SK-N-SH (cell line): ENCODE data around the gene DOK3. TPM values are rescaled to one million over a fixed set of nuclear protein-coding genes. Genes with fewer than 3 reads are reported as not detected.

Experiments used
- CTCF ChIA-PET: fragments of 300-600, 350-600 bp; formaldehyde crosslinking; extraction: SDS; loops from one replicate; lab custom pipeline; 2021; lab: Yijun Ruan, JAX
- POLR2A ChIA-PET: fragments of 350-600 bp; sonication (Branson Sonifier 250); formaldehyde crosslinking; extraction: SDS; loops from one replicate; lab custom pipeline; 2020; ENCODE audit warnings: antibody characterized with exemption, inconsistent platforms; lab: Yijun Ruan, JAX
- DNase-seq: peaks from one replicate; pipeline ENCODE4 v3.0.0; 2012
- H2AFZ ChIP-seq: fragments of 200-600 bp; sonication (generic); 2 replicates; pipeline ENCODE4 v1.8.1; 2016; ENCODE audit warnings: antibody characterized with exemption, mild to moderate bottlenecking, low read depth
- H3F3A ChIP-seq: fragments of 200-600 bp; sonication (generic); replicated peaks from 2 replicates; pipeline ENCODE3; 2016; ENCODE audit warnings: antibody characterized with exemption, mild to moderate bottlenecking; ENCODE audit not compliant: insufficient read depth
- H3K27ac ChIP-seq, 2 experiments: fragments of 200-500 bp in 1 of 2; fragments of 200-600 bp in 1 of 2; sonication (Bioruptor generic) in 1 of 2; sonication (generic), shearing (Covaris generic) in 1 of 2; 2 replicates each; pipeline versions ENCODE4 v1.5.1 to v1.6.1; 2014 to 2016; ENCODE audit warnings: low read depth in 2 of 2, inconsistent platforms in 1 of 2, low read length in 1 of 2, mild to moderate bottlenecking in 1 of 2, mixed read lengths in 1 of 2
- H3K27me3 ChIP-seq: fragments of 200-600 bp; sonication (generic), shearing (Covaris generic); 2 replicates; pipeline ENCODE4 v1.6.1; 2016; ENCODE audit warnings: mixed run types; ENCODE audit not compliant: insufficient read depth
- H3K36me3 ChIP-seq, 2 experiments: fragments of 200-500 bp in 1 of 2; fragments of 200-600 bp in 1 of 2; sonication (Bioruptor generic) in 1 of 2; sonication (generic) in 1 of 2; replicated peaks in 1 of 2; 2 replicates each; pipeline versions ENCODE3 to v1.5.1; 2014 to 2016; ENCODE audit warnings: low read length in 1 of 2, mild to moderate bottlenecking in 1 of 2; ENCODE audit not compliant: insufficient read depth in 2 of 2, control insufficient read depth in 1 of 2
- H3K4me1 ChIP-seq, 2 experiments: fragments of 200-500 bp in 1 of 2; fragments of 200-600 bp in 1 of 2; sonication (Bioruptor generic) in 1 of 2; sonication (generic), shearing (Covaris generic) in 1 of 2; 2 replicates each; pipeline versions ENCODE4 v1.5.1 to v1.6.1; 2014 to 2016; ENCODE audit warnings: low read depth in 1 of 2, low read length in 1 of 2, mixed run types in 1 of 2; ENCODE audit not compliant: insufficient read depth in 2 of 2, control insufficient read depth in 1 of 2
- H3K4me2 ChIP-seq: fragments of 200-600 bp; sonication (generic), shearing (Covaris generic); 2 replicates; pipeline ENCODE4 v1.6.1; 2017; ENCODE audit warnings: mixed run types
- H3K4me3 ChIP-seq, 2 experiments: fragments of 200-500 bp in 1 of 2; fragments of 200-600 bp in 1 of 2; sonication (Bioruptor generic) in 1 of 2; sonication (generic), shearing (Covaris generic) in 1 of 2; 2 replicates each; pipeline versions ENCODE4 v1.5.1 to v1.8.1; 2014 to 2016; ENCODE audit warnings: low read depth in 2 of 2, inconsistent platforms in 1 of 2, low read length in 1 of 2, mild to moderate bottlenecking in 1 of 2, mixed read lengths in 1 of 2, moderate library complexity in 1 of 2
- H3K79me2 ChIP-seq: fragments of 200-600 bp; sonication (generic); 2 replicates; pipeline ENCODE4 v1.8.1; 2017; ENCODE audit warnings: mild to moderate bottlenecking; ENCODE audit not compliant: insufficient read depth
- H3K9ac ChIP-seq: fragments of 200-600 bp; sonication (generic); 2 replicates; pipeline ENCODE4 v1.6.1; 2017; ENCODE audit warnings: mixed run types
- H3K9me2 ChIP-seq: fragments of 200-600 bp; sonication (generic); 2 replicates; pipeline ENCODE4 v1.6.1; 2017; ENCODE audit warnings: mixed run types
- H3K9me3 ChIP-seq: fragments of 200-600 bp; sonication (generic); 2 replicates; pipeline ENCODE4 v1.6.1; 2017; ENCODE audit warnings: mixed run types, mild to moderate bottlenecking, moderate library complexity
- H4K20me1 ChIP-seq: fragments of 200-600 bp; sonication (generic); 2 replicates; pipeline ENCODE4 v1.6.1; 2017; ENCODE audit warnings: mild to moderate bottlenecking, mixed run types; ENCODE audit not compliant: insufficient read depth
- ELF1 ChIP-seq: IDR thresholded peaks from 2 replicates; pipeline ENCODE4 v1.4.0; 2012
- EP300 ChIP-seq, 2 experiments: IDR thresholded peaks; 2 replicates each; pipeline versions ENCODE4 v1.4.0 to v1.6.1; 2012; ENCODE audit warnings: borderline replicate concordance in 1 of 2, low read depth in 1 of 2, low read length in 1 of 2
- EZH2phosphoT487 ChIP-seq: fragments of 200-600 bp; sonication (generic); IDR thresholded peaks from 2 replicates; pipeline ENCODE4 v1.6.1; 2017; ENCODE audit warnings: low read depth, mixed run types, mild to moderate bottlenecking, antibody characterized with exemption, moderate library complexity, borderline replicate concordance
- FOSL2 ChIP-seq: IDR thresholded peaks from 2 replicates; pipeline ENCODE4 v1.4.0; 2012; ENCODE audit warnings: low read depth, mild to moderate bottlenecking, moderate library complexity, borderline replicate concordance
- MAX ChIP-seq: IDR thresholded peaks from 2 replicates; pipeline ENCODE4 v1.4.0; 2012; ENCODE audit warnings: low read depth
- MEF2A ChIP-seq: IDR thresholded peaks from 2 replicates; pipeline ENCODE4 v1.4.0; 2012; ENCODE audit warnings: low read depth, borderline replicate concordance
- PBX3 ChIP-seq: IDR thresholded peaks from 2 replicates; pipeline ENCODE4; 2012
- POLR2AphosphoS5 ChIP-seq: IDR thresholded peaks from 2 replicates; pipeline ENCODE4 v1.6.1; 2012; ENCODE audit warnings: low read depth, low read length
- RCOR1 ChIP-seq: fragments of 150-350 bp; IDR thresholded peaks from 2 replicates; pipeline ENCODE4 v1.6.1; 2017; ENCODE audit warnings: antibody characterized with exemption, low read length
- RXRA ChIP-seq: IDR thresholded peaks from 2 replicates; pipeline ENCODE4 v1.4.0; 2012; ENCODE audit warnings: low read depth, mild to moderate bottlenecking, borderline replicate concordance
- SIN3A ChIP-seq: IDR thresholded peaks from 2 replicates; pipeline ENCODE4 v1.6.1; 2012; ENCODE audit warnings: low read depth, mild to moderate bottlenecking, low read length, moderate library complexity, borderline replicate concordance
- SMC3 ChIP-seq: IDR thresholded peaks from 2 replicates; pipeline ENCODE4 v1.6.1; 2012; ENCODE audit warnings: low read depth, low read length, improper control_type of control experiment
- WGBS: methylation state at CpG from one replicate; pipeline ENCODE4 v1.1.6; 2017; ENCODE audit warnings: low lambda C conversion rate; 5-methylcytosine and 5-hydroxymethylcytosine counted together
- polyA plus RNA-seq, 3 experiments: library from polyadenylated mRNA; depleted of rRNA; stranded (reverse); fragments of >200 nt; gene quantifications; 2 replicates each; pipeline ENCODE4 v1.2.3, GENCODE V29; 2012

The DOK3 gene
- polyA plus RNA-seq, 1 of the 3 experiments (the other 2 are of a cell fraction), result 2.2 TPM

- TF ChIP-seq PBX3 (no peak), RCOR1 (no peak; the same call in 1 of the 2 replicates), POLR2AphosphoS5 (no peak), SIN3A (no peak), MAX (no peak), ELF1 (no peak), EZH2phosphoT487 (no peak), FOSL2 (no peak)
These were observed 8.7 kb downstream of the DOK3 start (continued) for GRCh38 chr5:177500685-177501522.

- no peak overlapping the region; a peak in 1 of 4 replicates for H3K27ac ChIP-seq
These were observed 9.8 kb downstream of the DOK3 start for GRCh38 chr5:177499842-177500241.

More at GRCh38 chr5:177499842-177500241, 9.8 kb downstream of the DOK3 start:
- no peak for DNase-seq
- Histone ChIP-seq H3K27me3 (no peaks in the 10 kb centered on the region), H3K9me3 (no peaks in the 10 kb centered on the region), H2AFZ (no peak overlapping the region), H4K20me1 (peaks cover 18% of the 10 kb centered on the region; the same call in 1 of the 2 replicates), H3F3A (peaks cover 23% of the 10 kb centered on the region), H3K4me1 (peaks cover 12 to 40% of the 10 kb centered on the region in 2 experiments; a peak in 3 of 4 replicates), H3K36me3 (no peaks in the 10 kb centered on the region)
- ChIA-PET POLR2A (interaction anchor here (1.9 to 3.0 kb wide), 2 partner anchors 28 to 109 kb away, joined by 5 to 13 read pairs; no protein-coding TSS in a partner anchor), CTCF (interaction anchor here (1.0 to 15.9 kb wide), 11 partner anchors 11 to 386 kb away, joined by 3 to 228 read pairs (median 23); partner anchors contain the start of genes DDX41, DOK3 and PRR7)
- TF ChIP-seq MEF2A (no peak), SMC3 (no peak), EP300 (IDR thresholded peaks at IDR 0.05; ENCODE audit: borderline replicate concordance in 1 of 2, low read depth in 1 of 2, low read length in 1 of 2) (no peak), MAX (no peak), ELF1 (no peak), RXRA (no peak)
- TF ChIP-seq, all 33 proteins: peak for 0
- Histone ChIP-seq H3K4me3 (no peak overlapping the region), H3K79me2 (peaks cover 23% of the 10 kb centered on the region; the same call in 1 of the 2 replicates), H3K4me2 (no peak overlapping the region), H3K9ac (no peak overlapping the region), H3K9me2 (no peaks in the 10 kb centered on the region)
- 89% methylated on average over 6 of the region's 6 CpGs for WGBS
